ENCODE data around the gene GALNT10.

GRCh38 chr5:154264549-154265196, 74.1 kb downstream of the GALNT10 start:
- TF ChIP-seq CTCF (IDR thresholded peaks at IDR 0.05) = no peak
- no peak for TF ChIP-seq POLR2A (IDR thresholded peaks at IDR 0.05)
